Natural killer cell (primary cell): ENCODE data around the gene ATXN10. TPM values are rescaled to one million over a fixed set of nuclear protein-coding genes. Genes with fewer than 3 reads are reported as not detected.

Experiments used
- ATAC-seq, 3 donors: fragments of 150-1000 bp in 2 of 3; fragments of 200-7000 bp in 1 of 3; cut with Tn5 transposase; 1 replicate in 1 of 3; 2 replicates in 2 of 3; pipeline ENCODE4 v1.10.0; 2021; ENCODE audit warnings: mild to moderate bottlenecking in 2 of 3, moderate library complexity in 2 of 3
- DNase-seq, 2 donors: peaks; one replicate each; pipeline versions ENCODE4 v3.0.0 to v3.0.0-alpha.2; 2013 to 2021; ENCODE audit warnings: mixed read lengths in 1 of 2
- H3K27ac ChIP-seq: one replicate; pipeline ENCODE4 v1.5.1; 2013; ENCODE audit warnings: mild to moderate bottlenecking, low read length
- H3K27me3 ChIP-seq: one replicate; pipeline ENCODE4 v1.6.1; 2013; ENCODE audit warnings: low read length; ENCODE audit not compliant: control insufficient read depth, insufficient read depth
- H3K36me3 ChIP-seq: one replicate; pipeline ENCODE4 v1.6.1; 2013; ENCODE audit warnings: low read length; ENCODE audit not compliant: control insufficient read depth, insufficient read depth
- H3K4me1 ChIP-seq: one replicate; pipeline ENCODE4 v1.6.1; 2013; ENCODE audit warnings: low read length; ENCODE audit not compliant: control insufficient read depth, insufficient read depth
- H3K4me3 ChIP-seq: one replicate; pipeline ENCODE4 v1.5.1; 2013; ENCODE audit warnings: low read length
- H3K9me3 ChIP-seq: one replicate; pipeline ENCODE4 v1.6.1; 2013; ENCODE audit warnings: low read length; ENCODE audit not compliant: control insufficient read depth, insufficient read depth
- H3K27ac Mint-ChIP-seq, 2 donors: one replicate each; pipeline ENCODE4 v1.8.0; 2022; ENCODE audit warnings: mild to moderate bottlenecking in 2 of 2, mixed read lengths in 2 of 2, moderate library complexity in 1 of 2
- H3K27me3 Mint-ChIP-seq, 2 donors: one replicate each; pipeline ENCODE4 v1.8.0; 2022; ENCODE audit warnings: low read depth in 2 of 2, mixed read lengths in 2 of 2
- H3K36me3 Mint-ChIP-seq: one replicate; pipeline ENCODE4 v1.8.0; 2022; ENCODE audit warnings: mixed read lengths
- H3K4me1 Mint-ChIP-seq, 2 donors: one replicate each; pipeline ENCODE4 v1.8.0; 2022; ENCODE audit warnings: mixed read lengths in 2 of 2
- H3K4me3 Mint-ChIP-seq: one replicate; pipeline ENCODE4 v1.8.0; 2022; ENCODE audit warnings: mild to moderate bottlenecking, moderate library complexity, mixed read lengths
- H3K9me3 Mint-ChIP-seq, 2 donors: one replicate each; pipeline ENCODE4 v1.8.0; 2022; ENCODE audit warnings: mixed read lengths in 2 of 2
- CTCF ChIP-seq: fragments of 200-600 bp; IDR thresholded peaks from one replicate; pipeline ENCODE4 v1.8.0; 2022; ENCODE audit warnings: antibody characterized with exemption
- WGBS: methylation state at CpG from one replicate; pipeline ENCODE4 v1.1.7; 2013; ENCODE audit warnings: missing lambda C conversion rate; ENCODE audit not compliant: insufficient coverage; 5-methylcytosine and 5-hydroxymethylcytosine counted together
- intact Hi-C: fragments of 100-400 bp; cut with micrococcal nuclease; formaldehyde crosslinking; loops from one replicate; pipeline ENCODE4 v1.14.2; 2022
- total RNA-seq, 4 donors: library from RNA; stranded (reverse); fragments of 120-200 nt in 1 of 4; gene quantifications; one replicate each; pipeline versions ENCODE4 v1.2.3 to v1.2.4, GENCODE V29; 2013 to 2022

ATXN10 gene
- total RNA-seq, 3 donors from 2014 or later (not counting 1 experiment from before 2014, with no cell fraction given): 79.3 to 90.5 (median 88.8) TPM

GRCh38 chr22:45690008-45690407 is 18.4 kb downstream of the ATXN10 start:
- no peaks in the 10 kb centered on the region for H3K9me3 Mint-ChIP-seq
- Histone ChIP-seq H3K9me3 (no peaks in the 10 kb centered on the region), H3K4me3 (no peak overlapping the region), H3K27me3 (no peaks in the 10 kb centered on the region), H3K27ac (no peak overlapping the region), H3K4me1 (no peaks in the 10 kb centered on the region), H3K36me3 (peaks cover 18% of the 10 kb centered on the region)
- ATAC-seq: no peak
- no peak overlapping the region for H3K4me3 Mint-ChIP-seq
- no peaks in the 10 kb centered on the region for H3K27me3 Mint-ChIP-seq
- peaks cover 6% of the 10 kb centered on the region for H3K36me3 Mint-ChIP-seq
- TF ChIP-seq CTCF: no peak
- intact Hi-C loops: no loop called here
- peak overlapping the region in 1 of 2 donors; percentile 15 for H3K27ac Mint-ChIP-seq
- DNase-seq: no peak
- 100% methylated on average over 2 of the region's 2 CpGs for WGBS
- peaks cover 17 to 34% of the 10 kb centered on the region in 2 donors for H3K4me1 Mint-ChIP-seq

- H3K9me3 ChIP-seq: no peaks in the 10 kb centered on the region
- H3K4me3 Mint-ChIP-seq: no peak overlapping the region
- H3K36me3 Mint-ChIP-seq: peaks cover 6% of the 10 kb centered on the region
- peaks cover 11 to 28% of the 10 kb centered on the region in 2 donors for H3K4me1 Mint-ChIP-seq
- ATAC-seq: no peak
- no peak overlapping the region for H3K27ac Mint-ChIP-seq
- no peak for DNase-seq
- H3K4me1 ChIP-seq: no peaks in the 10 kb centered on the region
- no peak overlapping the region for H3K4me3 ChIP-seq
- no peak overlapping the region for H3K27ac ChIP-seq
- no peaks in the 10 kb centered on the region for H3K27me3 Mint-ChIP-seq
- H3K27me3 ChIP-seq: no peaks in the 10 kb centered on the region
- WGBS: 84% methylated on average over 1 of the region's 1 CpG
- no peak for TF ChIP-seq CTCF
- intact Hi-C loops: no loop called here
- peaks cover 22% of the 10 kb centered on the region for H3K36me3 ChIP-seq
- H3K9me3 Mint-ChIP-seq: no peaks in the 10 kb centered on the region
These were observed 20.9 kb downstream of the ATXN10 start for GRCh38 chr22:45692549-45692948.

- ATAC-seq (no peak), DNase-seq (no peak)
- Mint-ChIP-seq H3K4me3 (no peak overlapping the region), H3K27ac (no peak overlapping the region), H3K36me3 (peaks cover 6% of the 10 kb centered on the region), H3K4me1 (peaks cover 11 to 26% of the 10 kb centered on the region in 2 donors), H3K27me3 (no peaks in the 10 kb centered on the region), H3K9me3 (no peaks in the 10 kb centered on the region)
- Histone ChIP-seq H3K27me3 (no peaks in the 10 kb centered on the region), H3K9me3 (no peaks in the 10 kb centered on the region), H3K4me1 (no peaks in the 10 kb centered on the region), H3K27ac (no peak overlapping the region), H3K4me3 (no peak overlapping the region), H3K36me3 (peaks cover 29% of the 10 kb centered on the region)
- intact Hi-C loops: no loop called here
- WGBS: 89% methylated on average over 3 of the region's 4 CpGs
- TF ChIP-seq CTCF: no peak
These were observed 22.2 kb downstream of the ATXN10 start for GRCh38 chr22:45693835-45694234.

GRCh38 chr22:45696227-45696626 is 24.6 kb downstream of the ATXN10 start:
- Mint-ChIP-seq H3K36me3 (peaks cover 6% of the 10 kb centered on the region), H3K4me1 (peaks cover 4 to 5% of the 10 kb centered on the region in 2 donors), H3K9me3 (no peaks in the 10 kb centered on the region), H3K27me3 (no peaks in the 10 kb centered on the region), H3K27ac (peak overlapping the region in 1 of 2 donors; percentile 21), H3K4me3 (no peak overlapping the region)
- intact Hi-C loops: no loop called here
- Histone ChIP-seq H3K36me3 (peaks cover 38% of the 10 kb centered on the region), H3K27me3 (no peaks in the 10 kb centered on the region), H3K27ac (no peak overlapping the region), H3K4me1 (no peaks in the 10 kb centered on the region), H3K4me3 (no peak overlapping the region), H3K9me3 (no peaks in the 10 kb centered on the region)
- WGBS: 65% methylated on average over 6 of the region's 6 CpGs
- TF ChIP-seq CTCF: no peak
- no peak for ATAC-seq
- no peak for DNase-seq
